GM19025 (cell line): Measurements from ENCODE around the gene TMEM170A.

Source experiments
- ATAC-seq: cut with Tn5 transposase; IDR thresholded peaks from one replicate; pipeline ENCODE4 v1.9.1; 2021; ENCODE audit warnings: mild to moderate bottlenecking, low read depth, moderate library complexity; ENCODE audit not compliant: unreplicated experiment

Gene TMEM170A

DNA sequence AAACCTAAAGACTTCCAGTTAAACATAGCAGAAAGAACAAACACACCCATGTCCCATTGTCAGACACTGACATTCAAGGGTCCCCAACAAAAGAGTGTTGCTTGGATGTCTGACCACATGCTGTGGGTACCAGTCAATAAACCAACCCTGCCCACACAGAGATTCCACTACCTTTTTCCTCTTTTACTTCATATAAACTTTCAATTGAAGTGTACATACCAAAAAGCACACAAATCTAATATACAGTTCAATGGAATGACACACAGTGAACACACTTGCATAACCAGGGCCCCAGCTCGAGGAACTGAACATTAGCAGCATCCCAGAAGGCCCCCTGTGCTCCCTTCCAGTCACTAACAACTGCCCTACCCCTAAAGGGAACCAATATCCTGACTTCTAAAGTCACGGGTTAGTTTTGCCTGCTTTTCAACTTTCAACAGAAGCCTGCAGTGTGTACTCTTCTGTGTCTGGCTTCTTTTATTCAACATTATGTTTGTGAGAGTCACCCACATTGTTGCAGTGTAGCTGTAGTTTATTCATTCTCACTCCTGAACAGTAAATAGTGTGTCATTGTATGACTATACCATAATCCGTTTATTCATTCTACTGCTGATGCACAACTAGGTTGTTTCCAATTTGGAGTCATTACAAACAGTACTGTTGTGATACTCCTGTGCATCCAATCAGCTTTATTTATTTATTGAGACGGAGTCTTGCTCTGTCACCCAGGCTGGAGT is 49.2 kb downstream of the TMEM170A start:
- no peak for ATAC-seq

- ATAC-seq: no peak
Observed at GRCh38 chr16:75413951-75414350, 50.5 kb downstream of the TMEM170A start.

- no peak for ATAC-seq
Observed at GRCh38 chr16:75406943-75407342, 57.5 kb downstream of the TMEM170A start.

DNA sequence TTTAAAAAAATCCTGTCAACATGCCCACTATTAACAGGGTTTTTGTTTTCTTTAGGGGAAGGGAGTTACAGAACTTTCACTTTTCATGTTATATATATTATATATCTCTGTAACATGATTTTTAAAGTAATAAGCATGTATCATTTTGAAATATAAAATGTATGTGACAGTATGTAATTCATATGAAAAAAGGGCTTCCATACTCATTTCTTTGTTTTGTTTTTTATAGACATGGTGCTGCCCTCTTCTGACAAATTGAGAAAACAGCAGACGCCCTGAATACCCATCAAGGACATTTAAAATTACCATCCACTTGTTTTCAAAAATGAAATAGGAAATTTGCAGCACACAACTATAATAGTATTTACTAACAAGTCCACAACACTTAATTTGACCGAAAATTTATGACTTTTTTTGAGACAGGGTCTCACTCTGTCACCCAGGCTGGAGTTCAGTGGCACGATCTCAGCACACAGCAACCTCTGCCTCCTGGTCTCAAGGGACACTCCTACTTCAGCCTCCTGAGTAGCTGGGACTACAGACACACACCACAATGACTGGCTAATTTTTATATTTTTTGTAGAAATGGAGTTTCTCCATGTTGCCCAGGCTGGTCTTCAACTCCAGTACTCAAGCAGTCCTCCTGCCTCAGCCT is 61.5 kb downstream of the TMEM170A start:
- ATAC-seq: no peak

- no peak for ATAC-seq
Observed at GRCh38 chr16:75402159-75402820, 62.2 kb downstream of the TMEM170A start.

GRCh38 chr16:75401691-75402090 is 62.8 kb downstream of the TMEM170A start:
- no peak for ATAC-seq

DNA sequence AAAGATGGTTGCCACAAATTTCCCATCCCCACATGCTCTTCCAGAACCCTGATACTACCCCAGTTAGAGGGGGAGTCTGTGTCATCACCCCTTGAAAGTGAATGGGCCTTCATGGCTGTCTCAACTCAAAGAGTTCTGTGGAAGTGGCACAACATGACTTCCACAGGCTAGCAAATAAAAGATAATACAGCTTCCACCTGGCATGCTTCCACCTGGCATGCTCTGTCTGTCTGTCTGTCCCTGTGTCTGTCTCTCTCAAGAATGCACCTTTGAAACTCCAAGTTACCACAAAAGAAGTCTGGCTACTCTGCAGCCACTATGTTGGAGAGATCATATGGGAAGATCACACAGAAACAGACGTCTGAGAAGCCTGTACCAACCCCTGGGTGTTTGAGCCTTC is 66.2 kb downstream of the TMEM170A start:
- ATAC-seq: no peak

DNA sequence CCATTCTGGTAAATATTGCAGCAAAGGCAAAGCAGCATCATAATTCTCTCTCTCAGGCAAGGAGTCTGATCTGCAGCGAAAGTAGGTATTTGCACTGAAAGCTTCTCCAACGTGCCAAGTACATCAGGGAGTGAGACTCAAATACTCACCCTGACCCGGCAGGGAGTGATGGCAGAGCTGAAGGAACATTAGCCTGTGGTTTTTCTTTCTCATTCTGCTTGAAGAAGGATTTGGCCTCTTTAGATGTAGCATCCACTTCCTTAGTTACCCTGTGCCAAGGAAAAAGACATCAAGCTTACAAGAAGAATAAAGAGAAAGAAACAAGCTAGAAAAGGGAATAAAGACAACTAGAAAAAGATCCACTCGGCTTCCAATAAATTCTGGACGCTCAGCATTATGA is 69.5 kb downstream of the TMEM170A start:
- no peak for ATAC-seq
